ENCODE measurements around the gene TMED1.
"Not testable (repeated sequence)": the region's sequence is repeated elsewhere in the genome, so short reads cannot be mapped to it uniquely, and the experiment has no call there.

TMED1 gene

GRCh38 chr19:10835754-10836478, at the start of gene TMED1:
TMED1 (minus strand) TSS chr19:10836212; CDS start chr19:10836191, 21 bp downstream.
- Mint-ChIP-seq H3K27me3 (peaks cover 1% of the 10 kb centered on the region), H3K36me3 (peaks cover 7% of the 10 kb centered on the region), H3K27ac (peak within 1 kb of the TSS; percentile 99), H3K9me3 (peaks cover 7% of the 10 kb centered on the region), H3K4me3 (peak within 1 kb of the TSS; percentile 99), H3K4me1 (peaks cover 11% of the 10 kb centered on the region)
- DNase-seq (ENCODE audit: low spot score in 2 of 2) = peak; percentile 89 to 93
- peak; percentile 86 for ATAC-seq (ENCODE audit: low read depth)

GRCh38 chr19:10885201-10886169, 49.5 kb upstream of the TMED1 start:
- Mint-ChIP-seq H3K36me3 (peaks cover 2% of the 10 kb centered on the region), H3K4me3 (no peak overlapping the region), H3K27ac (no peak overlapping the region), H3K4me1 (peaks cover 15% of the 10 kb centered on the region), H3K9me3 (no peaks in the 10 kb centered on the region), H3K27me3 (no peaks in the 10 kb centered on the region)
- ATAC-seq (ENCODE audit: low read depth) = no peak
- DNase-seq (ENCODE audit: low spot score in 2 of 2) = no peak

GRCh38 chr19:10884274-10884673, 48.3 kb upstream of the TMED1 start:
- peaks cover 2% of the 10 kb centered on the region for H3K36me3 Mint-ChIP-seq
- peaks cover 17% of the 10 kb centered on the region for H3K4me1 Mint-ChIP-seq
- H3K27ac Mint-ChIP-seq = no peak overlapping the region
- no peaks in the 10 kb centered on the region for H3K9me3 Mint-ChIP-seq
- ATAC-seq (ENCODE audit: low read depth) = no peak
- no peak overlapping the region for H3K4me3 Mint-ChIP-seq
- no peaks in the 10 kb centered on the region for H3K27me3 Mint-ChIP-seq
- no peak for DNase-seq (ENCODE audit: low spot score in 2 of 2)

GRCh38 chr19:10882108-10882457, 46.1 kb upstream of the TMED1 start:
- DNase-seq (ENCODE audit: low spot score in 2 of 2) (no peak), ATAC-seq (ENCODE audit: low read depth) (no peak)
- H3K9me3 Mint-ChIP-seq = no peaks in the 10 kb centered on the region
- no peaks in the 10 kb centered on the region for H3K27me3 Mint-ChIP-seq
- H3K4me1 Mint-ChIP-seq = peaks cover 18% of the 10 kb centered on the region
- no peak overlapping the region for H3K27ac Mint-ChIP-seq
- peaks cover 3% of the 10 kb centered on the region for H3K36me3 Mint-ChIP-seq
- no peak overlapping the region for H3K4me3 Mint-ChIP-seq

- ATAC-seq (ENCODE audit: low read depth) (no peak), DNase-seq (ENCODE audit: low spot score in 2 of 2) (no peak)
- no peak overlapping the region for H3K27ac Mint-ChIP-seq
- H3K27me3 Mint-ChIP-seq = no peaks in the 10 kb centered on the region
- H3K9me3 Mint-ChIP-seq = no peaks in the 10 kb centered on the region
- H3K4me1 Mint-ChIP-seq = peaks cover 21% of the 10 kb centered on the region
- H3K4me3 Mint-ChIP-seq = no peak overlapping the region
- peaks cover 2% of the 10 kb centered on the region for H3K36me3 Mint-ChIP-seq
Observed at GRCh38 chr19:10881403-10882107, 45.5 kb upstream of the TMED1 start.

GRCh38 chr19:10878253-10878652, 42.2 kb upstream of the TMED1 start:
- H3K27me3 Mint-ChIP-seq = no peaks in the 10 kb centered on the region
- H3K4me1 Mint-ChIP-seq = peaks cover 21% of the 10 kb centered on the region
- H3K27ac Mint-ChIP-seq = peak overlapping the region; percentile 80
- H3K9me3 Mint-ChIP-seq = no peaks in the 10 kb centered on the region
- H3K36me3 Mint-ChIP-seq = peaks cover 2% of the 10 kb centered on the region
- DNase-seq (ENCODE audit: low spot score in 2 of 2) (no peak), ATAC-seq (ENCODE audit: low read depth) (peak; percentile 44)
- H3K4me3 Mint-ChIP-seq = peak overlapping the region; percentile 69

- not testable (repeated sequence) for ATAC-seq (ENCODE audit: low read depth); H3K36me3 Mint-ChIP-seq; DNase-seq (ENCODE audit: low spot score in 2 of 2); H3K27me3 Mint-ChIP-seq; H3K9me3 Mint-ChIP-seq
- Mint-ChIP-seq H3K4me1 (peaks cover 25% of the 10 kb centered on the region), H3K27ac (peak overlapping the region; percentile 80), H3K4me3 (peak overlapping the region; percentile 69)
Observed at GRCh38 chr19:10877608-10878007, 41.6 kb upstream of the TMED1 start.

GRCh38 chr19:10876459-10877240, 40.6 kb upstream of the TMED1 start:
- no peak for DNase-seq (ENCODE audit: low spot score in 2 of 2)
- H3K36me3 Mint-ChIP-seq = peaks cover 3% of the 10 kb centered on the region
- H3K4me1 Mint-ChIP-seq = peaks cover 31% of the 10 kb centered on the region
- H3K27me3 Mint-ChIP-seq = no peaks in the 10 kb centered on the region
- ATAC-seq (ENCODE audit: low read depth) = peak; percentile 50
- peak overlapping the region; percentile 59 for H3K27ac Mint-ChIP-seq
- H3K4me3 Mint-ChIP-seq = peak overlapping the region; percentile 14
- H3K9me3 Mint-ChIP-seq = no peaks in the 10 kb centered on the region

- Mint-ChIP-seq H3K27me3 (no peaks in the 10 kb centered on the region), H3K36me3 (peaks cover 1% of the 10 kb centered on the region), H3K4me1 (peaks cover 32% of the 10 kb centered on the region), H3K4me3 (peak overlapping the region; percentile 61), H3K9me3 (no peaks in the 10 kb centered on the region), H3K27ac (no peak overlapping the region)
- DNase-seq (ENCODE audit: low spot score in 2 of 2) (no peak), ATAC-seq (ENCODE audit: low read depth) (no peak)
Observed at GRCh38 chr19:10874024-10874423, 38.0 kb upstream of the TMED1 start.

GRCh38 chr19:10872546-10873107, 36.6 kb upstream of the TMED1 start:
- peaks cover 1% of the 10 kb centered on the region for H3K36me3 Mint-ChIP-seq
- H3K4me1 Mint-ChIP-seq = peaks cover 32% of the 10 kb centered on the region
- H3K27me3 Mint-ChIP-seq = no peaks in the 10 kb centered on the region
- ATAC-seq (ENCODE audit: low read depth) = no peak
- peak overlapping the region; percentile 84 for H3K4me3 Mint-ChIP-seq
- DNase-seq (ENCODE audit: low spot score in 2 of 2) = no peak
- peak overlapping the region; percentile 61 for H3K27ac Mint-ChIP-seq
- no peaks in the 10 kb centered on the region for H3K9me3 Mint-ChIP-seq

- Mint-ChIP-seq H3K27me3 (no peaks in the 10 kb centered on the region), H3K27ac (peak overlapping the region; percentile 61), H3K4me1 (peaks cover 31% of the 10 kb centered on the region), H3K36me3 (peaks cover 1% of the 10 kb centered on the region), H3K9me3 (no peaks in the 10 kb centered on the region), H3K4me3 (peak overlapping the region; percentile 84)
- DNase-seq (ENCODE audit: low spot score in 2 of 2) (peak; percentile 30 to 59), ATAC-seq (ENCODE audit: low read depth) (no peak)
Observed at GRCh38 chr19:10871711-10872545, 35.9 kb upstream of the TMED1 start.

- H3K36me3 Mint-ChIP-seq = peaks cover 1% of the 10 kb centered on the region
- H3K4me3 Mint-ChIP-seq = peak within 1 kb of the TSS; percentile 89
- peak within 1 kb of the TSS; percentile 89 for H3K27ac Mint-ChIP-seq
- DNase-seq (ENCODE audit: low spot score in 2 of 2) (peak; percentile 99), ATAC-seq (ENCODE audit: low read depth) (peak; percentile 80)
- no peaks in the 10 kb centered on the region for H3K27me3 Mint-ChIP-seq
- no peaks in the 10 kb centered on the region for H3K9me3 Mint-ChIP-seq
- H3K4me1 Mint-ChIP-seq = peaks cover 29% of the 10 kb centered on the region
Observed at GRCh38 chr19:10870955-10871603, 35.1 kb upstream of the TMED1 start, which contains the start of gene CARM1. CARM1 (plus strand) TSS chr19:10871553; CDS start chr19:10871703, 150 bp downstream.

Measured in memory B cell (primary cell).